H1 (cell line): Measurements from ENCODE around the gene CXCL12. TPM values are rescaled to one million over a fixed set of nuclear protein-coding genes. Genes with fewer than 3 reads are reported as not detected.

Experiments used
- BCL11A ChIP-seq, 2 experiments: IDR thresholded peaks; one replicate each; pipeline ENCODE4 v1.6.1; 2011; ENCODE audit warnings: low read depth in 2 of 2, low read length in 2 of 2, mild to moderate bottlenecking in 2 of 2
- CBX5 ChIP-seq: fragments of 300-800, 300-1000 bp; sonication (generic); IDR thresholded peaks from 2 replicates; pipeline ENCODE4 v1.7.1; 2016; ENCODE audit warnings: antibody characterized with exemption, low read length, low read depth
- EZH2 ChIP-seq: fragments of 200-600 bp; sonication (generic); IDR thresholded peaks from 2 replicates; pipeline ENCODE4 v1.7.1; 2012; ENCODE audit warnings: low read depth, mild to moderate bottlenecking, moderate library complexity, low read length, inconsistent platforms; ENCODE audit not compliant: severe bottlenecking
- FOSL1 ChIP-seq: IDR thresholded peaks from 2 replicates; pipeline ENCODE4 v1.6.1; 2011; ENCODE audit warnings: mild to moderate bottlenecking, low read depth, low read length, moderate library complexity; ENCODE audit not compliant: insufficient read depth
- GTF2F1 ChIP-seq: IDR thresholded peaks from 2 replicates; pipeline ENCODE4 v1.6.1; 2012; ENCODE audit warnings: low read depth, low read length, improper control_type of control experiment, borderline replicate concordance
- TAF7 ChIP-seq: optimal IDR thresholded peaks from 2 replicates; pipeline ENCODE3; 2011; ENCODE audit warnings: low read depth, mild to moderate bottlenecking, inconsistent platforms, low read length, moderate library complexity, borderline replicate concordance
- polyA plus RNA-seq, 7 experiments: library from polyadenylated mRNA; depleted of rRNA in 3 of 7; stranded (reverse) in 5 of 7; unstranded in 2 of 7; fragments of >200 nt in 5 of 7; fragments of 200-250 nt in 2 of 7; gene quantifications; 1 replicate in 5 of 7; 2 replicates in 1 of 7; 4 replicates in 1 of 7; pipeline versions ENCODE4 v1.2.1 to v1.2.3, GENCODE V29; 2011 to 2013; ENCODE audit warnings: missing spikeins in 2 of 7, mixed read lengths in 2 of 7
- total RNA-seq: library from RNA; stranded (reverse); fragmentation: NEBNext Ultra II Directional; extraction: Animal tissue kit (Norgen Biotek cat#: 25700); gene quantifications from 2 replicates; pipeline ENCODE4 v1.2.1, GENCODE V29; 2021

CXCL12 gene
- total and polyA plus RNA-seq, 2 of the 8 experiments (the other 6 are each of a cell fraction or from before 2014, with no cell fraction given), result 51.4 to 53.8 TPM

- no peak for TF ChIP-seq BCL11A (IDR thresholded peaks at IDR 0.05; ENCODE audit: low read depth in 2 of 2, low read length in 2 of 2)
- TF ChIP-seq CBX5, result no peak
- no peak for TF ChIP-seq EZH2
- TF ChIP-seq TAF7, result no peak
- no peak for TF ChIP-seq GTF2F1
- no peak for TF ChIP-seq FOSL1
These were observed 14.1 kb downstream of the CXCL12 start (continued) for GRCh38 chr10:44370731-44371248.
